GM12878 (cell line): ENCODE results near the gene GBX1. TPM values are rescaled to one million over a fixed set of nuclear protein-coding genes. Genes with fewer than 3 reads are reported as not detected.

Source experiments
- ATAC-seq: fragments of 200-7000 bp; cut with Tn5 transposase; 3 replicates; pipeline ENCODE4 v1.9.1; 2020; ENCODE audit warnings: mild to moderate bottlenecking, moderate library complexity
- BruUV-seq: library from RNA; stranded (reverse); fragments of 400-500 nt; replicated peaks from 2 replicates; lab custom pipeline; 2021; lab: Mats Ljungman, UMichigan
- CTCF ChIA-PET: fragments of 300-600 bp; sonication (Branson Sonifier 250); formaldehyde crosslinking; extraction: SDS; loops from one replicate; lab custom pipeline; 2021; ENCODE audit warnings: inconsistent platforms; lab: Yijun Ruan, JAX
- POLR2A ChIA-PET: fragments of 350-600 bp; formaldehyde crosslinking; extraction: SDS; loops from one replicate; lab custom pipeline; 2021; ENCODE audit warnings: inconsistent platforms; lab: Charles Lee
- RAD21 ChIA-PET: fragments of 300-600 bp; sonication (Branson Sonifier 250); formaldehyde crosslinking; loops from one replicate; lab custom pipeline; 2023; ENCODE audit warnings: antibody characterized with exemption; ENCODE audit not compliant: unreplicated experiment; lab: Charles Lee
- SMC1A ChIA-PET: fragments of 300-600 bp; sonication (Branson Sonifier 250); formaldehyde crosslinking; loops from one replicate; lab custom pipeline; 2023; ENCODE audit not compliant: unreplicated experiment, uncharacterized antibody; lab: Charles Lee
- DNase-seq: peaks from one replicate; pipeline ENCODE4 v3.0.0-alpha.2; 2011; ENCODE audit warnings: low read depth, low spot score
- FAIRE-seq: peaks from 3 replicates; lab custom pipeline; 2011; peaks lifted over from hg19 to GRCh38; lab: Jason Lieb, UNC
- H2AFZ ChIP-seq: 2 replicates; pipeline ENCODE4 v1.6.0; 2011; ENCODE audit warnings: low read depth, low read length, control low read depth; ENCODE audit not compliant: control insufficient read depth
- H3K27ac ChIP-seq: 2 replicates; pipeline ENCODE4 v1.5.1; 2011; ENCODE audit warnings: control low read depth; ENCODE audit not compliant: control insufficient read depth, insufficient read depth
- H3K27me3 ChIP-seq, 2 experiments: replicated peaks in 1 of 2; 2 replicates each; pipeline versions ENCODE4 v1.6.0 to v1.6.1; 2011; ENCODE audit warnings: low read length in 1 of 2; ENCODE audit not compliant: control insufficient read depth in 2 of 2, insufficient read depth in 2 of 2
- H3K36me3 ChIP-seq, 2 experiments: 2 replicates each; pipeline ENCODE4 v1.5.1; 2011; ENCODE audit warnings: low read length in 1 of 2; ENCODE audit not compliant: control insufficient read depth in 2 of 2, insufficient read depth in 2 of 2
- H3K4me1 ChIP-seq: 2 replicates; pipeline ENCODE4 v1.6.1; 2011; ENCODE audit warnings: mild to moderate bottlenecking, low read length, moderate library complexity, mixed read lengths; ENCODE audit not compliant: control insufficient read depth, insufficient read depth
- H3K4me2 ChIP-seq: 2 replicates; pipeline ENCODE4 v1.6.0; 2011; ENCODE audit warnings: control low read depth; ENCODE audit not compliant: control insufficient read depth, insufficient read depth
- H3K4me3 ChIP-seq: fragments of 200-600 bp; sonication (generic); 2 replicates; pipeline ENCODE4 v1.5.1; 2016
- H3K79me2 ChIP-seq: 2 replicates; pipeline ENCODE4 v1.6.0; 2011; ENCODE audit warnings: low read length; ENCODE audit not compliant: control insufficient read depth, insufficient read depth
- H3K9ac ChIP-seq: 2 replicates; pipeline ENCODE4 v1.8.0; 2011; ENCODE audit warnings: low read length, control low read depth, mixed read lengths; ENCODE audit not compliant: control insufficient read depth, insufficient read depth
- H3K9me3 ChIP-seq: replicated peaks from 3 replicates; pipeline ENCODE4 v1.5.1; 2011; ENCODE audit warnings: mild to moderate bottlenecking, low read length; ENCODE audit not compliant: control insufficient read depth, insufficient read depth
- H4K20me1 ChIP-seq: 2 replicates; pipeline ENCODE4 v1.6.0; 2011; ENCODE audit not compliant: control insufficient read depth, insufficient read depth
- CEBPB ChIP-seq, 2 experiments: fragments of 150-350 bp in 1 of 2; IDR thresholded peaks; 2 replicates each; pipeline ENCODE4 v1.6.1; 2012 to 2014; ENCODE audit warnings: low read depth in 2 of 2, low read length in 2 of 2, borderline replicate concordance in 1 of 2, inconsistent platforms in 1 of 2
- FOS ChIP-seq: IDR thresholded peaks from 3 replicates; pipeline ENCODE4 v1.6.1; 2011; ENCODE audit warnings: borderline replicate concordance; ENCODE audit not compliant: insufficient read length; ENCODE audit errors: extremely low read depth
- GABPA ChIP-seq: IDR thresholded peaks from 2 replicates; pipeline ENCODE4 v1.6.1; 2014; ENCODE audit warnings: antibody characterized with exemption, low read depth, mild to moderate bottlenecking, inconsistent platforms
- HCFC1 ChIP-seq: fragments of 150-350 bp; IDR thresholded peaks from 2 replicates; pipeline ENCODE4 v1.6.1; 2014; ENCODE audit warnings: low read length
- IRF4 ChIP-seq: IDR thresholded peaks from 2 replicates; pipeline ENCODE4 v1.6.1; 2011; ENCODE audit warnings: low read depth, low read length
- KDM1A ChIP-seq: fragments of 200-600 bp; sonication (generic); IDR thresholded peaks from 2 replicates; pipeline ENCODE4 v1.6.1; 2016; ENCODE audit warnings: borderline replicate concordance
- KLF5 ChIP-seq: fragments of 450-650 bp; IDR thresholded peaks from 2 replicates; pipeline ENCODE4 v1.6.1; 2014; ENCODE audit warnings: mild to moderate bottlenecking; ENCODE audit not compliant: partially characterized antibody
- POLR2AphosphoS2 ChIP-seq: IDR thresholded peaks from 2 replicates; pipeline ENCODE4 v1.6.1; 2011; ENCODE audit warnings: low read depth, mild to moderate bottlenecking, low read length, improper control_type of control experiment, moderate library complexity
- POLR2AphosphoS5 ChIP-seq: IDR thresholded peaks from 2 replicates; pipeline ENCODE4 v1.6.1; 2011; ENCODE audit warnings: mild to moderate bottlenecking, low read length, inconsistent platforms
- RELA ChIP-seq: fragments of 450-650 bp; IDR thresholded peaks from 2 replicates; pipeline ENCODE4 v1.8.0; 2014; ENCODE audit warnings: borderline replicate concordance; ENCODE audit not compliant: partially characterized antibody
- SREBF2 ChIP-seq: IDR thresholded peaks from 2 replicates; pipeline ENCODE4 v1.6.1; 2012; ENCODE audit warnings: mild to moderate bottlenecking, low read length
- STAT3 ChIP-seq: IDR thresholded peaks from 2 replicates; pipeline ENCODE4 v1.6.1; 2011; ENCODE audit warnings: low read depth, low read length, improper control_type of control experiment
- ZNF217 ChIP-seq: fragments of 450-650 bp; IDR thresholded peaks from 2 replicates; pipeline ENCODE4 v1.6.1; 2017; ENCODE audit warnings: antibody characterized with exemption, mild to moderate bottlenecking
- WGBS: methylation state at CpG from one replicate; pipeline ENCODE4 v1.1.6; 2016; ENCODE audit warnings: low lambda C conversion rate; ENCODE audit not compliant: insufficient replicate concordance, insufficient coverage; ENCODE audit errors: missing lambda C conversion rate; 5-methylcytosine and 5-hydroxymethylcytosine counted together
- in situ Hi-C: fragments of 300-500 bp; cut with MboI; formaldehyde crosslinking; loops from 9 replicates; pipeline ENCODE4 v1.14.3; 2018; ENCODE audit warnings: mixed read lengths
- intact Hi-C: fragments of 100-400 bp; cut with micrococcal nuclease; formaldehyde crosslinking; loops from one replicate; pipeline ENCODE4 v1.14.2; 2022; ENCODE audit not compliant: unreplicated experiment
- polyA plus RNA-seq, 11 experiments: library from polyadenylated mRNA; depleted of rRNA in 4 of 11; unstranded in 6 of 11; stranded (reverse) in 5 of 11; fragments of >200 nt; fragmentation: Nextera tagmentation in 4 of 11; fragmentation: Illumina TruSeq in 1 of 11; extraction: Ambion mirVana in 4 of 11; extraction: Trizol in 1 of 11; gene quantifications; 1 replicate in 1 of 11; 2 replicates in 10 of 11; pipeline versions ENCODE4 v1.2.1 to v1.2.3, GENCODE V29; 2011 to 2016; ENCODE audit warnings: inconsistent platforms in 2 of 11, missing spikeins in 2 of 11, low read depth in 1 of 11
- total RNA-seq, 4 experiments: library from RNA; depleted of rRNA in 3 of 4; stranded (reverse); fragments of >200 nt in 3 of 4; fragmentation: Illumina TruSeq in 1 of 4; extraction: Trizol in 1 of 4; gene quantifications; 2 replicates each; pipeline versions ENCODE4 v1.2.1 to v1.2.3, GENCODE V29; 2013 to 2021
- TF ChIP-seq, protein P1 (sequence below): fragments of 450-650 bp; IDR thresholded peaks from 2 replicates; pipeline ENCODE4 v1.6.1; 2018; ENCODE audit warnings: borderline replicate concordance, mild to moderate bottlenecking; ENCODE audit not compliant: partially characterized antibody

Gene GBX1
- total and polyA plus RNA-seq, 10 of the 15 experiments (the other 5 are each of a cell fraction or from before 2014, with no cell fraction given), result not detected

DNA sequence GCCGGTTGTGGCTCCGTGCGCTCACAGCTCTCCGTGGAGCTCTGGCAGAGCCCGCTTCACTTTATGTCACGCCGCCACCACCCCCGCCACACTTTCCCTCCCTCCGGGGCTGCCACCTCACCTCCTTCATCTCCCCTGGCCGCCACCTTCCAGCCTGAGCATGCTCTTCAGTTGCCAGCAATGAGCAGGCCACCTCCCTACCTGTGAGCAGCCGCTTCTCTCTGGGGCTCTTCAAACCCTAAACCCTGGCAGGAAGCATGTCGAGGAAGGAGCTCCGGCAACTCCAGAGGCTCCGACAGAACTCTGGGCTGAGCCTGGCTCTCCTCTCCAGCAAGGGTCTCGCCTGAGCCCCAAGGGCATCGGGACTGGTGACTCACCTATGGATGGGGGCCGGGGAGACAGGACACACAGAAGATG, 36.7 kb downstream of the GBX1 start:
- DNase-seq, result no peak
- in situ Hi-C loops (no loop called here), intact Hi-C loops (no loop called here)
- WGBS, result 96% methylated on average over 17 of the region's 17 CpGs
- Histone ChIP-seq H3K4me1 (no peaks in the 10 kb centered on the region), H3K79me2 (no peaks in the 10 kb centered on the region), H3K27me3 (no peaks in the 10 kb centered on the region), H3K4me3 (no peak overlapping the region), H4K20me1 (no peaks in the 10 kb centered on the region), H3K4me2 (no peak overlapping the region), H3K9ac (no peak overlapping the region), H2AFZ (no peak overlapping the region), H3K9me3 (no peaks in the 10 kb centered on the region), H3K36me3 (peaks cover 3 to 11% of the 10 kb centered on the region in 2 experiments; a peak in 3 of 4 replicates), H3K27ac (no peak overlapping the region)
- no peak for ATAC-seq
- FAIRE-seq, result no peak
- ChIA-PET CTCF (interaction anchor here (1.3 kb wide), 1 partner anchor 10 kb away, joined by 3 read pairs; no protein-coding TSS in a partner anchor), POLR2A (no interaction called here), SMC1A (no interaction called here), RAD21 (no interaction called here)
- BruUV-seq, result no TSS peak
- no peak for TF ChIP-seq KLF5
- TF ChIP-seq KDM1A, result no peak
- TF ChIP-seq SREBF2, result no peak
- no peak for TF ChIP-seq HCFC1

- WGBS, result 91% methylated on average over 9 of the region's 9 CpGs
These were observed 37.4 kb downstream of the GBX1 start for GRCh38 chr7:151129960-151130591.

More at GRCh38 chr7:151129960-151130591, 37.4 kb downstream of the GBX1 start:
- ChIA-PET CTCF (interaction anchor here (1.5 kb wide), 1 partner anchor 114 kb away, joined by 3 read pairs; no protein-coding TSS in a partner anchor), RAD21 (no interaction called here), SMC1A (no interaction called here), POLR2A (no interaction called here)
- FAIRE-seq, result no peak
- Histone ChIP-seq H3K36me3 (peaks cover 7 to 11% of the 10 kb centered on the region in 2 experiments; a peak in 3 of 4 replicates), H3K79me2 (no peaks in the 10 kb centered on the region), H4K20me1 (no peaks in the 10 kb centered on the region), H3K4me1 (no peaks in the 10 kb centered on the region), H2AFZ (no peak overlapping the region), H3K9ac (no peak overlapping the region), H3K4me2 (no peak overlapping the region), H3K9me3 (no peaks in the 10 kb centered on the region), H3K27me3 (no peaks in the 10 kb centered on the region), H3K27ac (no peak overlapping the region), H3K4me3 (no peak overlapping the region)
- BruUV-seq, result no TSS peak
- DNase-seq, result no peak
- TF ChIP-seq, protein P1, sequence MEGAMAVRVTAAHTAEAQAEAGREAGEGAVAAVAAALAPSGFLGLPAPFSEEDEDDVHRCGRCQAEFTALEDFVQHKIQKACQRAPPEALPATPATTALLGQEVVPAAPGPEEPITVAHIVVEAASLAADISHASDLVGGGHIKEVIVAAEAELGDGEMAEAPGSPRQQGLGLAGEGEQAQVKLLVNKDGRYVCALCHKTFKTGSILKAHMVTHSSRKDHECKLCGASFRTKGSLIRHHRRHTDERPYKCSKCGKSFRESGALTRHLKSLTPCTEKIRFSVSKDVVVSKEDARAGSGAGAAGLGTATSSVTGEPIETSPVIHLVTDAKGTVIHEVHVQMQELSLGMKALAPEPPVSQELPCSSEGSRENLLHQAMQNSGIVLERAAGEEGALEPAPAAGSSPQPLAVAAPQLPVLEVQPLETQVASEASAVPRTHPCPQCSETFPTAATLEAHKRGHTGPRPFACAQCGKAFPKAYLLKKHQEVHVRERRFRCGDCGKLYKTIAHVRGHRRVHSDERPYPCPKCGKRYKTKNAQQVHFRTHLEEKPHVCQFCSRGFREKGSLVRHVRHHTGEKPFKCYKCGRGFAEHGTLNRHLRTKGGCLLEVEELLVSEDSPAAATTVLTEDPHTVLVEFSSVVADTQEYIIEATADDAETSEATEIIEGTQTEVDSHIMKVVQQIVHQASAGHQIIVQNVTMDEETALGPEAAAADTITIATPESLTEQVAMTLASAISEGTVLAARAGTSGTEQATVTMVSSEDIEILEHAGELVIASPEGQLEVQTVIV, result no peak
- TF ChIP-seq RELA, result no peak
- TF ChIP-seq STAT3, result no peak
- TF ChIP-seq CEBPB (IDR thresholded peaks at IDR 0.05; ENCODE audit: borderline replicate concordance in 1 of 2, low read depth in 2 of 2, low read length in 2 of 2), result no peak
- no peak for TF ChIP-seq GABPA
- TF ChIP-seq POLR2AphosphoS5, result no peak
- TF ChIP-seq FOS, result no peak
- TF ChIP-seq ZNF217, result no peak
- no peak for TF ChIP-seq POLR2AphosphoS2
- no peak for TF ChIP-seq IRF4
- intact Hi-C loops (no loop called here), in situ Hi-C loops (no loop called here)
- ATAC-seq, result no peak
